ENCODE data around the gene SIK2. TPM values are rescaled to one million over a fixed set of nuclear protein-coding genes. Genes with fewer than 3 reads are reported as not detected.
A peak's percentile ranks its signal among the peaks of the same experiment; 100 is the strongest.

Gene SIK2
- total RNA-seq, result 14.2 TPM
- 10.4 TPM for polyA plus RNA-seq

- WGBS, result under 1% methylated on average over 100 of the region's 100 CpGs
- H3K27ac ChIP-seq (ENCODE audit: low read depth), result peak within 1 kb of the TSS; percentile 93
- DNase-seq (ENCODE audit: extremely low spot score), result peak; percentile 82
- no peaks in the 10 kb centered on the region for H3K36me3 ChIP-seq (ENCODE audit: insufficient read depth)
- H3K4me1 ChIP-seq (ENCODE audit: insufficient read depth), result no peaks in the 10 kb centered on the region
- H3K4me3 ChIP-seq (ENCODE audit: low read depth, low read length), result peak within 1 kb of the TSS; percentile 73
Observed at GRCh38 chr11:111601979-111602864, at the start of gene SIK2. Gene SIK2 (plus strand): TSS chr11:111602449. CDS start chr11:111602564, 115 bp downstream.

DNA sequence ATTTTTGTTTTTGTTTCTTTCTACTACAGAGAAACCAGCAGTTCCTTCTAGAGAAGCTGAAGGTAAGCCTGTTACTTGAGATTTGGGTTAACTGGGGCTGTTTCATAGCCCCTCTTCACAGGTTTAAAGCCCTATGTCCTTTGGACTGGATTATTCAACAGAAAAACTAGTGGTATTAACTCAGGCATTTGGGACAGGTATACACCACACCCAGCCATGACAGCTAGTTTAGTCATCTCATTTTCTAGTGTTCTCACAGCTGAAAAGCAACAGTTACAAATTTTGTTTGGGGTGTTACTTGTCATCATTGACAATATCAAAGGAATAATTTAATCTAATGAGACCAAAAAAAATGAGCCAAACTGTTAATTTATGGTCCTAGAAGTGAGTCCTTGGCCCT, 47.7 kb upstream of the SIK2 start:
- Histone ChIP-seq H3K36me3 (ENCODE audit: insufficient read depth) (no peaks in the 10 kb centered on the region), H3K27ac (ENCODE audit: low read depth) (no peak overlapping the region), H3K4me3 (ENCODE audit: low read depth, low read length) (no peak overlapping the region), H3K4me1 (ENCODE audit: insufficient read depth) (no peaks in the 10 kb centered on the region)
- DNase-seq (ENCODE audit: extremely low spot score), result no peak

DNA sequence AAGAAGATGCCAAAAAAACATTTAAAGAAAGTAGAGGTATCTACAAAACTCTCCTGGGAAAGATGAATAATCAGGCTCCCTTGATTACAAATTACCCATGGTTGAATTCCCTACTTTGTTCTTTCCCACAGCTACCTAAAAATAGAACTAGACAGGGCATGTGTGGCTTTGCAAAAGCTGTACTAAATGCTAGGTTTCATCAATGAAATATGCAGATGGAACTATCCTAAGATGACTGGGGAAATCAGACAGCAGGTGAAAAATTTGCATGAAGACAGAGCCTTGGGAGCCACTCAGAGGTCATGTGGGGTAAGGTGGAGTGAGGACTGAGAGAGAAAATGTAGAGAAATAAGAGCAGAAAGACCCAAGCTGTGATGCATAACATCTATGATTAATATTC, 47.0 kb upstream of the SIK2 start:
- Histone ChIP-seq H3K27ac (ENCODE audit: low read depth) (no peak overlapping the region), H3K4me3 (ENCODE audit: low read depth, low read length) (no peak overlapping the region), H3K36me3 (ENCODE audit: insufficient read depth) (no peaks in the 10 kb centered on the region), H3K4me1 (ENCODE audit: insufficient read depth) (no peaks in the 10 kb centered on the region)
- no peak for DNase-seq (ENCODE audit: extremely low spot score)

GRCh38 chr11:111557425-111558111, 44.7 kb upstream of the SIK2 start:
- H3K36me3 ChIP-seq (ENCODE audit: insufficient read depth), result no peaks in the 10 kb centered on the region
- no peak overlapping the region for H3K4me3 ChIP-seq (ENCODE audit: low read depth, low read length)
- WGBS, result 57% methylated on average over 5 of the region's 5 CpGs
- no peaks in the 10 kb centered on the region for H3K4me1 ChIP-seq (ENCODE audit: insufficient read depth)
- DNase-seq (ENCODE audit: extremely low spot score), result no peak
- H3K27ac ChIP-seq (ENCODE audit: low read depth), result no peak overlapping the region

DNA sequence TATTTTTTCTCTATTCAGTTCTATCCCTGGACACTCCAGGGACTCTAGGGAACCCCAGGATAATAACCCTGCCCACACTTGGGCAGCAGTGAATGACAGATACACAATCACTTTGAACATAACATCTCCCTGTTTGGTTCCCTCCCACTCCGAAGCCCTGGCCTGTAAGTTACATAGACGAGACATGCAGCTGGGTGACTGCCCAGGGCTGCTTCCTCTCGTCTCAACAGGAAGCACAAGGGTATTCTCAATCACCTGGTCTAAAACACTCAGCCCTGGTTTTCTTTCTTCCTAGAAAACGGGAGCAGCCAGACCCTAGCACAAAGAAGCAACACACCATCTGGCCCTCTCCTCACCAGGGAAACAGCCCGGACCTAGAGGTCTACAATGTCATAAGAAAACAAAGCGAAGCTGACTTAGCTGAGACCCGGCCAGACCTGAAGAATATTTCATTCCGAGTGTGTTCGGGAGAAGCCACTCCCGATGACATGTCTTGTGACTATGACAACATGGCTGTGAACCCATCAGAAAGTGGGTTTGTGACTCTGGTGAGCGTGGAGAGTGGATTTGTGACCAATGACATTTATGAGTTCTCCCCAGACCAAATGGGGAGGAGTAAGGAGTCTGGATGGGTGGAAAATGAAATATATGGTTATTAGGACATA, 42.3 kb upstream of the SIK2 start:
- no peak overlapping the region for H3K27ac ChIP-seq (ENCODE audit: low read depth)

GRCh38 chr11:111560800-111561199, 41.4 kb upstream of the SIK2 start:
- no peak for DNase-seq (ENCODE audit: extremely low spot score)
- 92% methylated on average over 3 of the region's 3 CpGs for WGBS
- H3K27ac ChIP-seq (ENCODE audit: low read depth), result no peak overlapping the region

More for the DNA sequence above, 42.3 kb upstream of the SIK2 start:
- H3K36me3 ChIP-seq (ENCODE audit: insufficient read depth), result no peaks in the 10 kb centered on the region
- H3K4me3 ChIP-seq (ENCODE audit: low read depth, low read length), result no peak overlapping the region
- no peaks in the 10 kb centered on the region for H3K4me1 ChIP-seq (ENCODE audit: insufficient read depth)
- no peak for DNase-seq (ENCODE audit: extremely low spot score)
- 84% methylated on average over 11 of the region's 11 CpGs for WGBS

DNA sequence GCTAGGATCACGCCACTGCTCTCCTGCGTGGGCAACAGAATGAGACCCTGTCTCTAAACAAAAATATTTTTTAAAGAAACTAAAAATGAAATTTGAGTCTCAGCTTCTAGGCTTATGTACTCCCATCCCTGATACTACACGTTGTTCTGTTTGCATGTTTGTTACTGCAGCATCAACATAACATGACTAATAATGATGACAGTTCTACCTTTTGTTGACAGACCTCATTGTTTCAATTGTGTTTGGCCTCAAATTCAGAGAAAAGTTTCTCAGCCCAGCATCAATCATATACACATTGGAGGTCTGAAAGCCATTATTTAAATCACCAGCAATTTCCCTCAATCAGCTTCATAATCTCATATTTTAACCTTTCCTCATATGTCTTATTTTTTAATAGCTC, 40.9 kb upstream of the SIK2 start:
- WGBS, result 84% methylated on average over 3 of the region's 3 CpGs
- no peaks in the 10 kb centered on the region for H3K36me3 ChIP-seq (ENCODE audit: insufficient read depth)
- no peak overlapping the region for H3K27ac ChIP-seq (ENCODE audit: low read depth)

More at GRCh38 chr11:111560800-111561199, 41.4 kb upstream of the SIK2 start:
- Histone ChIP-seq H3K36me3 (ENCODE audit: insufficient read depth) (no peaks in the 10 kb centered on the region), H3K4me3 (ENCODE audit: low read depth, low read length) (no peak overlapping the region), H3K4me1 (ENCODE audit: insufficient read depth) (no peaks in the 10 kb centered on the region)

GRCh38 chr11:111561791-111562325, 40.4 kb upstream of the SIK2 start:
- Histone ChIP-seq H3K27ac (ENCODE audit: low read depth) (no peak overlapping the region), H3K4me3 (ENCODE audit: low read depth, low read length) (no peak overlapping the region), H3K36me3 (ENCODE audit: insufficient read depth) (no peaks in the 10 kb centered on the region), H3K4me1 (ENCODE audit: insufficient read depth) (no peaks in the 10 kb centered on the region)
- no peak for DNase-seq (ENCODE audit: extremely low spot score)
- WGBS, result 73% methylated on average over 3 of the region's 3 CpGs

More for the DNA sequence above, 40.9 kb upstream of the SIK2 start:
- Histone ChIP-seq H3K4me1 (ENCODE audit: insufficient read depth) (no peaks in the 10 kb centered on the region), H3K4me3 (ENCODE audit: low read depth, low read length) (no peak overlapping the region)
- DNase-seq (ENCODE audit: extremely low spot score), result no peak

- no peak overlapping the region for H3K27ac ChIP-seq (ENCODE audit: low read depth)
- WGBS, result 89% methylated on average over 10 of the region's 10 CpGs
- H3K36me3 ChIP-seq (ENCODE audit: insufficient read depth), result no peaks in the 10 kb centered on the region
- no peaks in the 10 kb centered on the region for H3K4me1 ChIP-seq (ENCODE audit: insufficient read depth)
- H3K4me3 ChIP-seq (ENCODE audit: low read depth, low read length), result no peak overlapping the region
- DNase-seq (ENCODE audit: extremely low spot score), result no peak
Observed at GRCh38 chr11:111562692-111563389, 39.4 kb upstream of the SIK2 start.

DNA sequence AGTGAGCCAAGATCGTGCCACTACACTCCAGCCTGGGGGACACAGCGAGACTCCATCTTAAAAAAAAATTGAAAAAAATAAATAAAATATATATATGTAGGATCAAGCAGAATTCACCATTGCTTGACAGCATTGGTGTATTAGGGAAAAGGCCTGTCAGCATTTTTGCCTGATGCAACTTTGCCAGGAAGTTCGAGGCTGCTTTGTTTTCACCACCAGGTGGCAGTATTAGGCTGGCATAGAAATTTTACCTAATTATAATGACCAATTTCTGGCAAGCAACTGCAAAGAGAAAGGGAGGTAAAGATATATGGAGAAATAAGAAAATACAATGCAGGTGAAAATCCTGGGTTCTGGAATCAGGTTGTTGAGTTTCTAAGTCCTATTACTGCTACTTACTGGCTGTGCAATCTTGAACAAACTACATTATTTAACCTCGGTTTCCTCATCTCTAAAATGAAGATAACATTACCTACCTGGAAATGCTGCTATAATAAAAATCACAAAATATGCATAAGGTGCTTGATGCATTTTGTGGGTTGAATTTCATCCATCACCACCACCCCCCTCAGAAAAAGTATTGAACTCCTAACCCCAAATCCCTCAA, 37.0 kb upstream of the SIK2 start:
- WGBS, result 71% methylated on average over 4 of the region's 4 CpGs
- no peak for DNase-seq (ENCODE audit: extremely low spot score)
- H3K36me3 ChIP-seq (ENCODE audit: insufficient read depth), result no peaks in the 10 kb centered on the region
- H3K4me3 ChIP-seq (ENCODE audit: low read depth, low read length), result no peak overlapping the region
- no peak overlapping the region for H3K27ac ChIP-seq (ENCODE audit: low read depth)
- H3K4me1 ChIP-seq (ENCODE audit: insufficient read depth), result no peaks in the 10 kb centered on the region

GRCh38 chr11:111566324-111566723, 35.9 kb upstream of the SIK2 start:
- H3K4me3 ChIP-seq (ENCODE audit: low read depth, low read length), result no peak overlapping the region
- no peaks in the 10 kb centered on the region for H3K4me1 ChIP-seq (ENCODE audit: insufficient read depth)
- 85% methylated on average over 7 of the region's 7 CpGs for WGBS
- H3K27ac ChIP-seq (ENCODE audit: low read depth), result no peak overlapping the region
- no peak for DNase-seq (ENCODE audit: extremely low spot score)
- no peaks in the 10 kb centered on the region for H3K36me3 ChIP-seq (ENCODE audit: insufficient read depth)

DNA sequence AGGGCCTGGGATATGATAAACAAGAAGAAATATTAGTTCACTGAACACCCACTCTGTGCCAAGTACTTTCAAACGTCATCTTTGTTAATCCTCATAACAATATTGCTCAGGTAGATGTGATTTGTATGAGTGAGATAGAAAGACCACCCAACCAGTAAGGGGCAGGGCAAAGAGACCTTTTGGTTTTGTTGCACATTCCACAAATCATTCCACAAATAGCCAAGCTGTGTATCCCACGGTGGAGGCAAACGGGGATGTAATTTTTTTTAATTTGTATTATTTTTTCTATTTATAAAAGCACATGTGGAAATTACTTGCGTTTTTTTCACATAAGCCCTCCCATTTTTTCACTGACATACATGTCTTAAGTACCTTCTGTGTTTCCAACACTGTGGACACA, 32.8 kb upstream of the SIK2 start:
- no peak overlapping the region for H3K27ac ChIP-seq (ENCODE audit: low read depth)
- no peaks in the 10 kb centered on the region for H3K36me3 ChIP-seq (ENCODE audit: insufficient read depth)
- H3K4me3 ChIP-seq (ENCODE audit: low read depth, low read length), result no peak overlapping the region
- no peak for DNase-seq (ENCODE audit: extremely low spot score)
- H3K4me1 ChIP-seq (ENCODE audit: insufficient read depth), result no peaks in the 10 kb centered on the region
- 55% methylated on average over 4 of the region's 4 CpGs for WGBS

GRCh38 chr11:111570796-111571195, 31.5 kb upstream of the SIK2 start:
- H3K4me3 ChIP-seq (ENCODE audit: low read depth, low read length), result no peak overlapping the region
- no peaks in the 10 kb centered on the region for H3K36me3 ChIP-seq (ENCODE audit: insufficient read depth)
- no peak overlapping the region for H3K27ac ChIP-seq (ENCODE audit: low read depth)
- DNase-seq (ENCODE audit: extremely low spot score), result no peak
- WGBS, result 58% methylated on average over 6 of the region's 6 CpGs
- no peaks in the 10 kb centered on the region for H3K4me1 ChIP-seq (ENCODE audit: insufficient read depth)

All from urinary bladder (tissue), 4 donors.